IPS DF 4.7 (cell line): ENCODE results near the gene SEC61A1.

ENCODE experiments used
- DNase-seq: peaks from one replicate; pipeline ENCODE4 v3.0.0-alpha.2; 2013; ENCODE audit warnings: low spot score; ENCODE audit errors: extremely low read depth

SEC61A1 gene

GRCh38 chr3:128077202-128077624 lies 25.0 kb downstream of the SEC61A1 start:
- DNase-seq = no peak

DNA sequence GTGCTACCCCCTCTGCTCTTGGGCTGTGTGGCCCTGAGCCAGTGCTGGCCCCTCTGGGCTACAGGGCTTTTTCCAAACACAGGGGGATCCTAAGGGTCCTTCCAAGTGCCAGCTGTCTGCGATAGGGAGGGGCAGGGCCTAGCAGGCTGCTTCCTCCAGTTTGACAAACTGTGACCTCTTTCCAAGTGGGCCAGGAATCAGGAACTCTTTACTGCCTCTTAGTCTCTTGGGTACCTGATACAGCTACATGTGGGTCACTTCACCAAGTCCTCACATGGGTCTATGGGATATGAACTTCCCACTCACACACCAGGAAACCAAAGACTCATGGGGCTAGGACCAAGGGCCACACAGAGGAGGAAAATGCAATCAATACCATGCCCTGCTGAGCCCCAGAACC lies 25.4 kb downstream of the SEC61A1 start:
- no peak for DNase-seq

- DNase-seq = no peak
Observed at GRCh38 chr3:128078322-128078721, 26.1 kb downstream of the SEC61A1 start.

GRCh38 chr3:128078875-128079274 lies 26.6 kb downstream of the SEC61A1 start:
- DNase-seq = no peak

GRCh38 chr3:128079823-128080222 lies 27.6 kb downstream of the SEC61A1 start:
- no peak for DNase-seq

DNA sequence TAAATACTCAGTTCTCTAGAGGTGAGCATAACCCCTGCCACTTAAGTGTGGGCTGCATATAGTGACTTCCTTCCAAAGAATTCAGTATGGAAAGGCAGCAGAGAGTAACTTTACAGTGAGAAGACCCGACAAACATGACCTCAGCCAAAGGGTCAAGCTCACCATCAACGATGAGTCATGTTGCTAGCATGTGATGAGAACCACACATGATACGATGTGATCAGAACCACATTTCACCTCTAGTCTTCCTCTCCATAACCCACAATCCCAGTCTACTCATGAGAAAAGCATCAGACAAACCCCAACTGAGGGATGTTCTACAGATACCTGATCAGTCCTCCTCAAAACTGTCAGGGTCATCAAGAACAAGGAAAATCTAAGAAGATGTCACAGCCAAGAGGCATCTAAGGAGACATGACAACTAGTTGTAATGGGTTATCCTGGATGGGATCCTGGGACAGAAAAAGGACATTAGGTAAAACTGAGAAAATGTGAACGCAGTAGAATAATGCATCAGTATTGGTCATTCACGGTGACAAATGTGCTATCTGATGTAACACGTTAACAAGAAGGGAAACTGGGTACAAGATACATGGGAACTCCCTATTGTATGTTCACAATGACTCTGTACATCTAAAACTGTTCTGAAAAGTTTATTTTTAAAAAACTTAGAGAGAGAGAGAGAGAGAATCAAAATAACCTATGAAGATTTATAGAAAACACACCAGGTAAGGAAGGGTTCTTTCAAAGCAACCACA lies 28.3 kb downstream of the SEC61A1 start:
- no peak for DNase-seq

- DNase-seq = no peak
Observed at GRCh38 chr3:128081226-128081625, 29.0 kb downstream of the SEC61A1 start.

DNA sequence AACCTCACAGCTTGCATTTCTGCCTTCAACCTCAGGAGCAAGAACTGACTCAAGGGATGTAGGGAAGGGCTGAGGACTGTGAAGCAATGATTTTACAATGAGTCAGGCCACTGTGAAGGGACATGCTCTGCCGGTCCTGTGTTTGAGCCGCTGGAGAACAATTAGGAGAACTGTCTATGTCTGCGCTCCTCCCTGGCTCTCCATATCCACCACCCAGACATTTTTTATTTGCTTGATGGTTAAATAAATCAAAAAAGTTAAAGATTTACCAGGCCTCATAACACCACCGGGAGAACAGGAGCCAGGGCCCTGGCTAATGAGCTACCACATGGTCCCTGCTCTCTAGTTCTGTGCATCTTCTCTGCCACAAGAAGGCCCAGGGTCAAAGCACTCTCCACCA lies 29.6 kb downstream of the SEC61A1 start:
- no peak for DNase-seq

DNA sequence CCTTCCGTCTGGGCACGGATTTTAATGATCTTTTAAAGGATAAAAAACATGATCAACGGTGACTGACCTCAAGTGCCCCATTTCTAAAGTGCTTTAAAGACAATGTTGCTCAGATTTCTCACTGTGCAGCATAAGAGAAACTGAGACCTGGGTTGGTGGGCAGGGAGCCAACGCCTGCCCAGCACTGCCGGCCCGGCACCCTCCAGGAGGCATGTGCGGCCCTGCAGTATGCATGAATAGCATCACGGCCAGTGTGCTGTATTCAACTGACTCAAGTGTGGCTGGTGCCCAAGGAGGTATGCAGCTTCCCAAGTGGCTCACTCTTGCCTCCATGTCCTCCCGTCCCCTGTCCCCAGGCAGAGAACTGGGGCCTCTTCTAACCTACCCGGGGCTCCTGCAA lies 30.3 kb downstream of the SEC61A1 start:
- no peak for DNase-seq

DNA sequence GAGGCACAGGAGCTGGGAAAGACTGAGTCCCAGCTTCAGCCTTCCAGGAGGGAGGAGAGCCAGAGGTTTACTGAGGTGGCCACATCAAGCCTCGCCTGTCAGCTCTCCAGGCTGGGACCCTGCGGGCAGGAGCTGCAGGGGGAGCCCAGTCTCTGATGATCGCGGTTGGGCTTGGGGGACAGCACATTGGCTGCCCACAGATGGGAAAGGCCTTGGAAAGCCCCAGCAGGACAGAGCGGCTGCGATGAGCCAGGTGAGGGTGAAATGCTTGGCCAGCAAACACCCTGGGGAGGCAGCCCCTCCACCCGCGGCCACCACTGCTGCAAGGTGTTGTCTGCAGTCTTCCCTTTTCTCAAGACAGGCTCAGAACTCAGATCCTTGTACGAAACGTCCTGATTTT lies 31.2 kb downstream of the SEC61A1 start:
- DNase-seq = no peak

GRCh38 chr3:128083980-128084674 lies 31.9 kb downstream of the SEC61A1 start:
- no peak for DNase-seq

GRCh38 chr3:128084675-128085021 lies 32.4 kb downstream of the SEC61A1 start:
- no peak for DNase-seq

GRCh38 chr3:128089135-128089534 lies 36.9 kb downstream of the SEC61A1 start:
- DNase-seq = no peak

DNA sequence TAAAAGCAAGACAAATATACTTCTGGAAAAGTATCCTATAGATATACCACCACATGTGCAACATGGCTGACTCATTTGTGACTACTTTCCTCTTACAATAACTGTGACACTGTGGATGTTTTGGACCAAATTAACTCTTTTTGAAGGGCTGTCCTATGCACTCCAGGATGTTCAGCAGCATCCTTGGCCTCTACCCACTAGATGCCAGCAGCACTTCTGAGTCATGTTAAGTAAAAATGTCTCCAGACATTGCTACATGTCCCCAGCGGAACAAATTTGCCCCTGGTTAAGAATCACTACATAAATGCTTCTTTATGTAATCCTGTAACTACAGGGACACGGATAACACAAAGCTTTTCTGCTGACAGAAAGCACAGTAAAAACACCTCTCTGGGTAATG lies 39.3 kb downstream of the SEC61A1 start:
- no peak for DNase-seq

- DNase-seq = no peak
Observed at GRCh38 chr3:128094295-128095151, 42.3 kb downstream of the SEC61A1 start.

GRCh38 chr3:128095222-128095703 lies 43.0 kb downstream of the SEC61A1 start:
- peak; percentile 60 for DNase-seq

GRCh38 chr3:128098234-128098633 lies 46.0 kb downstream of the SEC61A1 start:
- DNase-seq = no peak

- no peak for DNase-seq
Observed at GRCh38 chr3:128100161-128100560, 47.9 kb downstream of the SEC61A1 start.

GRCh38 chr3:128100638-128101037 lies 48.4 kb downstream of the SEC61A1 start:
- no peak for DNase-seq

GRCh38 chr3:128103136-128103676 lies 51.0 kb downstream of the SEC61A1 start:
- no peak for DNase-seq

DNA sequence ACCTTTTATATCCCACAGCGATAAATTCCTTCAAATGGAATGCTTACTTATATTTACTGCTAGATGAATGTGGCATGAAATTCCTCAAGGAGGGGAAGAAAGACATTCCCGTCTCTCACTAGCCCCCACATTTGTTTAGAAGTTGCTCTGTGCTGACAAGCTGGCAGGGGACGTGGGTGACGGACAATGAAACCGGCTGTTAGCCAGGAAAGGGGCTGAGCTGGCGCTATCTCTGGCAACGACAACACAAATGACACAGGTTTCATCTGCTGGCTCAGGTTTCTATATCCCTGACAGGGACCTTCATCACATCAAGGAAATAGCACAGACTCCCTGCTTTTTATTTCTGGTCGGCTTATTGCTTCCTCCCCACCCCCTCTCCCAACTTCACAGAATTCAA lies 55.6 kb downstream of the SEC61A1 start:
- DNase-seq = no peak

DNA sequence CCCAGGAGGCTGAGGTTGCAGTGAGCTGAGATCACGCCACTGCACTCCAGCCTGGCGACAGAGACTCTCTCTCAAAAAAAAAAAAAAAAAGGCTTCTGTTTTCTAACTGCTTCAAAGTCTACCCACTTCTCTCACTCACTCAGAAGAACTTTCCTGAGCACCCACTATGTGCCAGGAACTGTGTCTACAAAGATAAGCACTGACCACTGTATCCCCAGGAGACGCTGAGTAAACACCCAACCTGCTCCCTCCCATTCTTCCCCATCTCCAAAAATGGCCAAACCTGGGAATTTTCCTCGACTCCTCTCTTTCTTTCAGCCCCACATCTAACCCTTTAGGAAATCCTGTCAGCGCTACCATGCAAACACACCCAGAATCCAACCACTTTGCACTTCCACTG lies 58.9 kb downstream of the SEC61A1 start:
- no peak for DNase-seq
